ENCODE data around the gene VCPKMT. TPM values are rescaled to one million over a fixed set of nuclear protein-coding genes. Genes with fewer than 3 reads are reported as not detected.
"Not testable (repeated sequence)": the region's sequence is repeated elsewhere in the genome, so short reads cannot be mapped to it uniquely, and the experiment has no call there.

Gene VCPKMT
- total RNA-seq, 1 donor from 2014 or later = 2.5 TPM

GRCh38 chr14:50095895-50096294, 20.5 kb downstream of the VCPKMT start:
- intact Hi-C loops (cut with DNase I) = no loop called here
- DNase-seq (no peak), ATAC-seq (ENCODE audit: poor library complexity) (no peak)

- ATAC-seq (ENCODE audit: poor library complexity) (no peak), DNase-seq (no peak)
- intact Hi-C loops (cut with DNase I) = no loop called here
These were observed 22.2 kb downstream of the VCPKMT start for GRCh38 chr14:50094056-50094755.

GRCh38 chr14:50093496-50093895, 22.9 kb downstream of the VCPKMT start:
- ATAC-seq (ENCODE audit: poor library complexity) (no peak), DNase-seq (no peak)
- intact Hi-C loops (cut with DNase I) = no loop called here

- intact Hi-C loops (cut with DNase I) = no loop called here
- ATAC-seq (ENCODE audit: poor library complexity) = no peak
- no peak for DNase-seq
These were observed 24.3 kb downstream of the VCPKMT start for GRCh38 chr14:50092006-50092555.

- intact Hi-C loops (cut with DNase I) = no loop called here
- ATAC-seq (ENCODE audit: poor library complexity) (no peak), DNase-seq (no peak)
These were observed 25.0 kb downstream of the VCPKMT start for GRCh38 chr14:50091240-50091913.

GRCh38 chr14:50089208-50089607, 27.2 kb downstream of the VCPKMT start:
- intact Hi-C loops (cut with DNase I) = no loop called here
- DNase-seq (no peak), ATAC-seq (ENCODE audit: poor library complexity) (no peak)

GRCh38 chr14:50088731-50089130, 27.6 kb downstream of the VCPKMT start:
- ATAC-seq (ENCODE audit: poor library complexity) (no peak), DNase-seq (no peak)
- intact Hi-C loops (cut with DNase I) = no loop called here

- ATAC-seq (ENCODE audit: poor library complexity) = no peak
- no peak for DNase-seq
- intact Hi-C loops (cut with DNase I) = no loop called here
These were observed 28.3 kb downstream of the VCPKMT start for GRCh38 chr14:50088117-50088515.

GRCh38 chr14:50087341-50088116, 28.8 kb downstream of the VCPKMT start:
- intact Hi-C loops (cut with DNase I) = no loop called here
- DNase-seq = no peak

GRCh38 chr14:50086321-50086711, 30.1 kb downstream of the VCPKMT start:
- intact Hi-C loops (cut with DNase I) = no loop called here
- DNase-seq = no peak
- ATAC-seq (ENCODE audit: poor library complexity) = no peak

More at GRCh38 chr14:50087341-50088116, 28.8 kb downstream of the VCPKMT start:
- no peak for ATAC-seq (ENCODE audit: poor library complexity)

- no peak for DNase-seq
- intact Hi-C loops (cut with DNase I) = no loop called here
- ATAC-seq (ENCODE audit: poor library complexity) = no peak
These were observed 30.6 kb downstream of the VCPKMT start for GRCh38 chr14:50085570-50086320.

GRCh38 chr14:50084666-50085065, 31.7 kb downstream of the VCPKMT start:
- ATAC-seq (ENCODE audit: poor library complexity) (no peak), DNase-seq (no peak)
- intact Hi-C loops (cut with DNase I) = no loop called here

GRCh38 chr14:50083467-50084337, 32.7 kb downstream of the VCPKMT start:
- no peak for DNase-seq
- ATAC-seq (ENCODE audit: poor library complexity) = no peak
- intact Hi-C loops (cut with DNase I) = no loop called here

GRCh38 chr14:50082784-50083466, 33.4 kb downstream of the VCPKMT start:
- ATAC-seq (ENCODE audit: poor library complexity) = no peak
- DNase-seq = no peak
- intact Hi-C loops (cut with DNase I) = no loop called here

GRCh38 chr14:50082308-50082742, 34.0 kb downstream of the VCPKMT start:
- ATAC-seq (ENCODE audit: poor library complexity) (no peak), DNase-seq (no peak)
- intact Hi-C loops (cut with DNase I) = no loop called here

GRCh38 chr14:50079103-50079502, 37.3 kb downstream of the VCPKMT start:
- intact Hi-C loops (cut with DNase I); DNase-seq; ATAC-seq (ENCODE audit: poor library complexity): not testable (repeated sequence)

- intact Hi-C loops (cut with DNase I); ATAC-seq (ENCODE audit: poor library complexity); DNase-seq: not testable (repeated sequence)
These were observed 42.7 kb downstream of the VCPKMT start for GRCh38 chr14:50073663-50074062.
